Measurements from ENCODE around the gene PRPF38B. TPM values are rescaled to one million over a fixed set of nuclear protein-coding genes. Genes with fewer than 3 reads are reported as not detected.
"Not testable (repeated sequence)": the region's sequence is repeated elsewhere in the genome, so short reads cannot be mapped to it uniquely, and the experiment has no call there.

Gene PRPF38B
- total RNA-seq, 4 donors from 2014 or later, result 13.8 to 17.1 (median 15.7) TPM

DNA sequence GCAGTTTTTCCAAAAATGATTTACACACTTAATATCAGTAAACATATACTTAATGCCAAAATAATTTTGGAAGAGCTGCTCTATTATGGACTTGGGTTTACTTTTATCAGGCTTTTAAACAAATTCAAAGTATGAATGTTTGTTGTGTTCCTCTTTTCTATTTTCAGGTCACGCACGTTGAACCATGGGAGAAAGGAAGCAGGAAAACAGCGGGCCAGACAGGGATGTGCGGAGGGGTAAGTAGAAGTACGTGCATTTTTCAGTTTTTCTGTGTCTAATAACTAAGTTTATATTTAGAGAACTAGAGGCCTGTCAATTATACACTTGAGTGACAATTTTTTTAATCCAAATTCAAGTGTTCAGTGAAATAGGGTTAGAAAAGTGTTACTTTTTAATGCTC is 3.4 kb downstream of the PRPF38B start:
- H3K36me3 ChIP-seq, result peaks cover 3 to 53% of the 10 kb centered on the region in 2 donors
- TF ChIP-seq, protein P1, sequence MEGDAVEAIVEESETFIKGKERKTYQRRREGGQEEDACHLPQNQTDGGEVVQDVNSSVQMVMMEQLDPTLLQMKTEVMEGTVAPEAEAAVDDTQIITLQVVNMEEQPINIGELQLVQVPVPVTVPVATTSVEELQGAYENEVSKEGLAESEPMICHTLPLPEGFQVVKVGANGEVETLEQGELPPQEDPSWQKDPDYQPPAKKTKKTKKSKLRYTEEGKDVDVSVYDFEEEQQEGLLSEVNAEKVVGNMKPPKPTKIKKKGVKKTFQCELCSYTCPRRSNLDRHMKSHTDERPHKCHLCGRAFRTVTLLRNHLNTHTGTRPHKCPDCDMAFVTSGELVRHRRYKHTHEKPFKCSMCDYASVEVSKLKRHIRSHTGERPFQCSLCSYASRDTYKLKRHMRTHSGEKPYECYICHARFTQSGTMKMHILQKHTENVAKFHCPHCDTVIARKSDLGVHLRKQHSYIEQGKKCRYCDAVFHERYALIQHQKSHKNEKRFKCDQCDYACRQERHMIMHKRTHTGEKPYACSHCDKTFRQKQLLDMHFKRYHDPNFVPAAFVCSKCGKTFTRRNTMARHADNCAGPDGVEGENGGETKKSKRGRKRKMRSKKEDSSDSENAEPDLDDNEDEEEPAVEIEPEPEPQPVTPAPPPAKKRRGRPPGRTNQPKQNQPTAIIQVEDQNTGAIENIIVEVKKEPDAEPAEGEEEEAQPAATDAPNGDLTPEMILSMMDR (IDR thresholded peaks at IDR 0.05 in 4 of 5, conservative IDR thresholded peaks at IDR 0.05 in 1 of 5), result no peak
- TF ChIP-seq POLR2A (IDR thresholded peaks at IDR 0.05), result no peak
- H3K27me3 ChIP-seq, result no peaks in the 10 kb centered on the region
- peak overlapping the region; percentile 95 to 99 (median 96) for H3K27ac ChIP-seq
- no peak for DNase-seq
- peaks cover 32 to 36% of the 10 kb centered on the region in 2 donors for H3K4me1 ChIP-seq
- peak overlapping the region in 1 of 4 donors; percentile 83 for H3K4me3 ChIP-seq
- H3K9me3 ChIP-seq, result no peaks in the 10 kb centered on the region
- in situ Hi-C loops (cut with MboI; ENCODE audit: low sequenced_read_pairs in 4 of 4), result loop anchor here in 3 of 4 donors (5.0 to 25.0 kb wide), 4 partner anchors 49 to 508 kb away; partner anchors contain the start of genes STXBP3 (in 3 of the 3) and SLC25A24 (in 1 of the 3)
- intact Hi-C loops (cut with DNase I; ENCODE audit: low total_unique reads), result no loop called here
- no peak for ATAC-seq

DNA sequence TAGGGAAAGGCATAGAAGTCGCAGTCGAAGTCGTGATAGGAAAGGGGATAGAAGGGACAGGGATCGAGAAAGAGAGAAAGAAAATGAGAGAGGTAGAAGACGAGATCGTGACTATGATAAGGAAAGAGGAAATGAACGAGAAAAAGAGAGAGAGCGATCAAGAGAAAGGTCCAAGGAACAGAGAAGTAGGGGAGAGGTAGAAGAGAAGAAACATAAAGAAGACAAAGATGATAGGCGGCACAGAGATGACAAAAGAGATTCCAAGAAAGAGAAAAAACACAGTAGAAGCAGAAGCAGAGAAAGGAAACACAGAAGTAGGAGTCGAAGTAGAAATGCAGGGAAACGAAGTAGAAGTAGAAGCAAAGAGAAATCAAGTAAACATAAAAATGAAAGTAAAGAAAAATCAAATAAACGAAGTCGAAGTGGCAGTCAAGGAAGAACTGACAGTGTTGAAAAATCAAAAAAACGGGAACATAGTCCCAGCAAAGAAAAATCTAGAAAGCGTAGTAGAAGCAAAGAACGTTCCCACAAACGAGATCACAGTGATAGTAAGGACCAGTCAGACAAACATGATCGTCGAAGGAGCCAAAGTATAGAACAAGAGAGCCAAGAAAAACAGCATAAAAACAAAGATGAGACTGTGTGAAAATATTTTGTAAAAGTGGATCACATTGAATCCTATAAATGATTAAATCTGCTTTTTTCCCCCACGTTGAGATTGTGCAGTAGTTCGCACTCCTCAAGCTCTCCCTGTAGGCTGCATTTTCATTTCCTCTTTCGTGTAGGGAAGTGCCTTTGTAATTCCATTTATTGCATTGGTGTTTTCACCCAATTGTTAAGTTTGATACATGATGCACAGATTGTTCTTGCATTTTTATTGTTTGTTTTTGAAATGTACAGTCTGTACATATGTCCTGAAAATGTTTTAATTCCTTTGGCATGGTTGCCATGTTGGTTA is 7.5 kb downstream of the PRPF38B start:
- TF ChIP-seq, protein P1 (IDR thresholded peaks at IDR 0.05 in 4 of 5, conservative IDR thresholded peaks at IDR 0.05 in 1 of 5), result no peak
- TF ChIP-seq POLR2A (IDR thresholded peaks at IDR 0.05), result no peak
- no peak for DNase-seq
- intact Hi-C loops (cut with DNase I; ENCODE audit: low total_unique reads), result no loop called here
- no peak overlapping the region for H3K27ac ChIP-seq
- H3K4me1 ChIP-seq, result peaks cover 9 to 12% of the 10 kb centered on the region in 2 donors
- in situ Hi-C loops (cut with MboI; ENCODE audit: low sequenced_read_pairs in 4 of 4), result loop anchor here in 3 of 4 donors (5.0 to 25.0 kb wide), 4 partner anchors 45 to 512 kb away; partner anchors contain the start of genes STXBP3 (in 3 of the 3) and SLC25A24 (in 1 of the 3)
- H3K36me3 ChIP-seq, result peaks cover 3 to 64% of the 10 kb centered on the region in 2 donors
- no peaks in the 10 kb centered on the region for H3K9me3 ChIP-seq
- no peak for ATAC-seq
- no peak overlapping the region for H3K4me3 ChIP-seq
- H3K27me3 ChIP-seq, result no peaks in the 10 kb centered on the region

DNA sequence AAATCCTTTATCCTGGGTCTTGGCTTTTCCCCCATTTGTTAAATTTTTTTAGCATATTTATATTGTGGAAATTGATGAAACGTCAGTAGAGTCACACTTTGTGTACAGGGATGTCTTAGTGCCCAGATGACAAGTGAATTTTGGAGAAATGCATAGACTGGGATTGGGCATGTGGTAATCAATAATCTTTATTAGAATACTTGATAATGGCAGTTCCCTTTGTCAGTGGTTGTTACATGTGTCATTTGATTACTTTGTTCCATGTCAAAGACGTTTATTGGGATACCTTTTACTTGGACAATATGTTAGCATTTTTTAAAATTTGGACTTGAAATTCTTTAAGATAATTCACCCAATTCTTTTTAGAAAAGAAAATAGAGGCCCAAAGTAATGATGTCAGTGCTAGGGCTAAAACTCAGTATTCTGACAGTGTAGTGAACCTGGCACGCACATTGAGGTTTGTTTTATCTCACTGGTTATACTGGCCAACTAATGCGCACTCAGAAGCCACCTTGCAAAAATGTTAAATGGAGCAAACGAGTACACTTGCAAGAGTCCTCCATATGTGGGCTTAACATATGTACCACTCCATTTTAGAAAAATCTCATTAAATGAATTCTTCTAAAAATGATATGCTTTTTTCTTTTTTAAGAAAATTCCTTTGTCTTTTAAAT is 9.2 kb downstream of the PRPF38B start:
- no peaks in the 10 kb centered on the region for H3K4me1 ChIP-seq
- H3K27me3 ChIP-seq, result no peaks in the 10 kb centered on the region
- ATAC-seq, result no peak
- no peaks in the 10 kb centered on the region for H3K9me3 ChIP-seq
- H3K4me3 ChIP-seq, result no peak overlapping the region
- intact Hi-C loops (cut with DNase I; ENCODE audit: low total_unique reads), result no loop called here
- in situ Hi-C loops (cut with MboI; ENCODE audit: low sequenced_read_pairs in 4 of 4), result no loop called here
- no peak overlapping the region for H3K27ac ChIP-seq
- DNase-seq, result no peak
- TF ChIP-seq, protein P1 (IDR thresholded peaks at IDR 0.05 in 4 of 5, conservative IDR thresholded peaks at IDR 0.05 in 1 of 5), result no peak
- no peak for TF ChIP-seq POLR2A (IDR thresholded peaks at IDR 0.05)
- peaks cover 3 to 51% of the 10 kb centered on the region in 2 donors for H3K36me3 ChIP-seq

DNA sequence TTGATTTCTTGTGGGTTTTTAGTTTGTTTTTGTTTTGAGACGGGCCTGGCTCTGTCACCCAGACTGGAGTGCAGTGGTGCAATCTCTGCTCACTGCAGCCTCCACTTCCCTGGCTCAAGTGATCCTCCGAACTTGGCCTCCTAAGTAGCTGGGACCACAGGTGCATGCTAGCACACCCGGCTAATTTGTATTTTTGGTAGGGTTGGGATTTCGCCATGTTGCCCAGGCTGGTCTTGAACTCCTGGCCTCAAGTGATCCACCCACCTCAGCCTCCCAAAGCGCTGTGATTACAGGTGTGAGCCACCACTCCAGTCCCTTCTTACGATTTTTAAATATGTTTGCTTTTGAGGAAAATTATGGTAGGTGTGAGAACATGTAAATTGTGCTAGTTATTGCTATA is 10.0 kb downstream of the PRPF38B start:
- H3K9me3 ChIP-seq; H3K27ac ChIP-seq; ATAC-seq; DNase-seq; in situ Hi-C loops (cut with MboI; ENCODE audit: low sequenced_read_pairs in 4 of 4); H3K4me3 ChIP-seq; H3K4me1 ChIP-seq; intact Hi-C loops (cut with DNase I; ENCODE audit: low total_unique reads); H3K27me3 ChIP-seq: not testable (repeated sequence)
- peaks cover 3 to 44% of the 10 kb centered on the region in 2 donors for H3K36me3 ChIP-seq

DNA sequence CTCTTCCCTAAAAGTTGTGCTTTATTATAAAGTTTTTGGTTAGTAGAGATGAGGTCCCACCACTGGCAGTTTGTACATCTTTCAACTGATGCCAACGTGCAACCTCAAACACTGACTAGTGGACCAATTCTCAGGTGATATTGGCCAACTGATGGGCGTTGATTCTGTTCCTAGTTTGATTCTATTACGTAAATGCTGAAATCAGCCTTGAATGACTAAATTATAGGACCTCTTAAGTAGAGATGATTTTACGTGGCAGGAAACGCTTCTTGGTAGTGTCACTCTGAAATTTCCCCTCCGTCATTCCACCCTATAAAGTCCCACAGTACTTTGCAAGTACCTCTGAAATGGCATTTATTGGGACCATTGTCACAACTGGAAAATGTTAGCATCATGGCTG is 11.8 kb downstream of the PRPF38B start:
- in situ Hi-C loops (cut with MboI; ENCODE audit: low sequenced_read_pairs in 4 of 4) (no loop called here), intact Hi-C loops (cut with DNase I; ENCODE audit: low total_unique reads) (no loop called here)
- H3K4me3 ChIP-seq, result no peak overlapping the region
- H3K9me3 ChIP-seq, result no peaks in the 10 kb centered on the region
- peaks cover 3 to 27% of the 10 kb centered on the region in 2 donors for H3K36me3 ChIP-seq
- no peaks in the 10 kb centered on the region for H3K27me3 ChIP-seq
- TF ChIP-seq POLR2A (IDR thresholded peaks at IDR 0.05), result no peak
- TF ChIP-seq, protein P1 (IDR thresholded peaks at IDR 0.05 in 4 of 5, conservative IDR thresholded peaks at IDR 0.05 in 1 of 5), result no peak
- no peak overlapping the region for H3K27ac ChIP-seq
- DNase-seq (no peak), ATAC-seq (no peak)
- H3K4me1 ChIP-seq, result no peaks in the 10 kb centered on the region

All from gastrocnemius medialis (tissue), 4 donors.